Activated B cell treated with CpG ODN at 0.5 μM for 24 hours (primary cell): ENCODE measurements around the gene RELL1. TPM values are rescaled to one million over a fixed set of nuclear protein-coding genes. Genes with fewer than 3 reads are reported as not detected.
"Not testable (repeated sequence)": the region's sequence is repeated elsewhere in the genome, so short reads cannot be mapped to it uniquely, and the experiment has no call there.

ENCODE experiments used
- ATAC-seq: fragments of 200-7000 bp; cut with Tn5 transposase; one replicate; pipeline ENCODE4 v1.10.0; 2021; ENCODE audit warnings: low read depth, mild to moderate bottlenecking, moderate library complexity
- CTCF ChIA-PET: fragments of 350-600 bp; sonication (Branson Sonifier 250); formaldehyde crosslinking; loops from one replicate; lab custom pipeline; 2021; ENCODE audit warnings: antibody characterized with exemption; lab: Charles Lee
- POLR2A ChIA-PET: fragments of 350-600 bp; sonication (Branson Sonifier 250); formaldehyde crosslinking; loops from one replicate; lab custom pipeline; 2021; ENCODE audit warnings: antibody characterized with exemption; lab: Charles Lee
- DNase-seq: peaks from one replicate; pipeline ENCODE4 v3.0.0; 2022
- H3K27ac Mint-ChIP-seq: one replicate; pipeline ENCODE4 v1.8.0; 2020; ENCODE audit warnings: mixed read lengths
- H3K27me3 Mint-ChIP-seq: one replicate; pipeline ENCODE4 v1.8.0; 2021; ENCODE audit warnings: mixed read lengths
- H3K36me3 Mint-ChIP-seq: one replicate; pipeline ENCODE4 v1.8.0; 2021; ENCODE audit warnings: low read depth, mixed read lengths
- H3K4me1 Mint-ChIP-seq: one replicate; pipeline ENCODE4 v1.8.0; 2021; ENCODE audit warnings: mixed read lengths
- H3K4me3 Mint-ChIP-seq: one replicate; pipeline ENCODE4 v1.8.0; 2020; ENCODE audit warnings: mild to moderate bottlenecking, mixed read lengths
- H3K9me3 Mint-ChIP-seq: one replicate; pipeline ENCODE4 v1.8.0; 2020; ENCODE audit warnings: mixed read lengths
- CTCF ChIP-seq: fragments of 200-600 bp; IDR thresholded peaks from one replicate; pipeline ENCODE4 v1.8.0; 2022; ENCODE audit warnings: antibody characterized with exemption, mild to moderate bottlenecking
- intact Hi-C: fragments of 100-400 bp; cut with micrococcal nuclease; formaldehyde crosslinking; loops from one replicate; pipeline ENCODE4 v1.15.1; 2024
- total RNA-seq: library from RNA; stranded (reverse); gene quantifications from 2 replicates; pipeline ENCODE4 v1.2.3, GENCODE V29; 2022

RELL1 gene
- total RNA-seq, 1 donor from 2014 or later = 0.71 TPM

GRCh38 chr4:37675587-37676290 is 10.4 kb downstream of the RELL1 start:
- Mint-ChIP-seq H3K27me3 (peaks cover 9% of the 10 kb centered on the region), H3K4me1 (peaks cover 29% of the 10 kb centered on the region), H3K9me3 (no peaks in the 10 kb centered on the region), H3K4me3 (peak overlapping the region; percentile 50), H3K36me3 (no peaks in the 10 kb centered on the region), H3K27ac (peak overlapping the region; percentile 67)
- TF ChIP-seq CTCF = no peak
- ATAC-seq (peak; percentile 92), DNase-seq (peak; percentile 15)
- POLR2A ChIA-PET = no interaction called here
- intact Hi-C loops = loop anchor here (1.0 to 2.0 kb wide), 2 partner anchors 11 to 215 kb away; partner anchors contain the start of genes RELL1 and TBC1D1
- CTCF ChIA-PET = no interaction called here

GRCh38 chr4:37674439-37674838 is 11.7 kb downstream of the RELL1 start:
- ChIA-PET CTCF (no interaction called here), POLR2A (no interaction called here)
- H3K4me3 Mint-ChIP-seq = no peak overlapping the region
- no peak overlapping the region for H3K27ac Mint-ChIP-seq
- no peak for DNase-seq
- no peak for ATAC-seq
- intact Hi-C loops = no loop called here
- H3K36me3 Mint-ChIP-seq = no peaks in the 10 kb centered on the region
- no peaks in the 10 kb centered on the region for H3K9me3 Mint-ChIP-seq
- H3K27me3 Mint-ChIP-seq = peaks cover 7% of the 10 kb centered on the region
- no peak for TF ChIP-seq CTCF
- H3K4me1 Mint-ChIP-seq = peaks cover 29% of the 10 kb centered on the region

- H3K4me3 Mint-ChIP-seq = no peak overlapping the region
- H3K9me3 Mint-ChIP-seq = no peaks in the 10 kb centered on the region
- no peak for TF ChIP-seq CTCF
- CTCF ChIA-PET = no interaction called here
- H3K4me1 Mint-ChIP-seq = peaks cover 29% of the 10 kb centered on the region
- no peak for ATAC-seq
- no peaks in the 10 kb centered on the region for H3K36me3 Mint-ChIP-seq
- H3K27ac Mint-ChIP-seq = no peak overlapping the region
- intact Hi-C loops = no loop called here
- POLR2A ChIA-PET = no interaction called here
- no peak for DNase-seq
- peaks cover 7% of the 10 kb centered on the region for H3K27me3 Mint-ChIP-seq
These were observed 12.5 kb downstream of the RELL1 start for GRCh38 chr4:37673538-37674192.

- CTCF ChIA-PET = no interaction called here
- peaks cover 22% of the 10 kb centered on the region for H3K4me1 Mint-ChIP-seq
- no peak overlapping the region for H3K4me3 Mint-ChIP-seq
- POLR2A ChIA-PET = no interaction called here
- no peaks in the 10 kb centered on the region for H3K36me3 Mint-ChIP-seq
- H3K27ac Mint-ChIP-seq = no peak overlapping the region
- no peak for DNase-seq
- no peak for ATAC-seq
- TF ChIP-seq CTCF = no peak
- no peaks in the 10 kb centered on the region for H3K27me3 Mint-ChIP-seq
- intact Hi-C loops = no loop called here
- no peaks in the 10 kb centered on the region for H3K9me3 Mint-ChIP-seq
These were observed 15.1 kb downstream of the RELL1 start for GRCh38 chr4:37671072-37671471.

GRCh38 chr4:37670249-37670648 is 15.9 kb downstream of the RELL1 start:
- Mint-ChIP-seq H3K4me1 (peaks cover 13% of the 10 kb centered on the region), H3K36me3 (no peaks in the 10 kb centered on the region), H3K4me3 (no peak overlapping the region), H3K27ac (no peak overlapping the region), H3K9me3 (no peaks in the 10 kb centered on the region), H3K27me3 (no peaks in the 10 kb centered on the region)
- intact Hi-C loops = no loop called here
- ChIA-PET POLR2A (no interaction called here), CTCF (no interaction called here)
- ATAC-seq (no peak), DNase-seq (no peak)
- no peak for TF ChIP-seq CTCF

- H3K4me1 Mint-ChIP-seq = not testable (repeated sequence)
These were observed 17.1 kb downstream of the RELL1 start for GRCh38 chr4:37669124-37669523.

More at GRCh38 chr4:37669124-37669523, 17.1 kb downstream of the RELL1 start:
- H3K36me3 Mint-ChIP-seq, H3K9me3 Mint-ChIP-seq, POLR2A ChIA-PET, DNase-seq, ATAC-seq, CTCF ChIA-PET, H3K4me3 Mint-ChIP-seq, intact Hi-C loops, H3K27ac Mint-ChIP-seq, H3K27me3 Mint-ChIP-seq: not testable (repeated sequence)
